HG03175 (cell line): ENCODE measurements around the gene CDK15.
"Not testable (repeated sequence)": the region's sequence is repeated elsewhere in the genome, so short reads cannot be mapped to it uniquely, and the experiment has no call there.

Source experiments
- ATAC-seq: cut with Tn5 transposase; IDR thresholded peaks from one replicate; pipeline ENCODE4 v1.9.1; 2021; ENCODE audit warnings: mild to moderate bottlenecking, moderate library complexity; ENCODE audit not compliant: unreplicated experiment

The CDK15 gene

DNA sequence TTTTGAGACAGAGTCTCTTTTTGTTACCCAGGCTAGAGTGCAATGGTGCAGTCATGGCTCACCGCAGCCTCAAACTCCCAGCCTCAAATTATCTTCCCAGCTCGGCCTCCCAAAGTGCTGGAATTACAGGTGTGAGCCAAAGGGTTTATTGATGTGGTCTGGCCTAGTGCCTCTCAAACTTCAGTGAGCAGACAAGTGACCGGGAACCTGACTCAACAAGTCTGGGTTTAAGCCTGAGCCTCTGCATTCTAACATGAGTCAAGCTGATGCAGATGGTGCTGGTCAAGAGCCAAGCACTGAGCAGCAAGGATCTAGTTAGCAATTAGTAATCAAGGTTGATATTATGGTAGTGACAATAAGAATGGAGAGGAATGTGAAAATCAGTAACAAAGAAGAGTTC lies 21.3 kb downstream of the CDK15 start:
- ATAC-seq, result no peak

GRCh38 chr2:201828220-201828619 lies 21.9 kb downstream of the CDK15 start:
- no peak for ATAC-seq

DNA sequence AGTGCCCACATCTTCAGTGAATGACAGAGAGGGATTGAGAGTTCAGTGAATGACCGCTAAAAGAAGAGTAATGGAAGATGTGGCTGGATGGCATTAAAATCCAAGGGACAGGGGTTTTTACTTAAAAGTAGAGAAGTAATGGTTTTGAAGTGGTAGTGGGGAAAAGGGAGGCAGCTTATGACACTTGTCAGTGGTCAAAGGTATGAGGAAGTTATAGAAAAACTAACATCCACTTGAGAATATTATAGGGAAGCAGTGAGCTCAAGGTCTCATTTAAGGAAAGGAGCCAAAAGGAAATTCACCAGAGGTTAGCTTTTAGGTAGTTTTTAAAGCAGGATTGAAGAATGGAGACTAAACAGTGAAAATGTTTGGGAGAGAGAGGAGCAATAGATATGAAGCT lies 24.3 kb downstream of the CDK15 start:
- ATAC-seq, result no peak

- ATAC-seq, result no peak
These were observed 25.1 kb downstream of the CDK15 start for GRCh38 chr2:201831469-201831868.

DNA sequence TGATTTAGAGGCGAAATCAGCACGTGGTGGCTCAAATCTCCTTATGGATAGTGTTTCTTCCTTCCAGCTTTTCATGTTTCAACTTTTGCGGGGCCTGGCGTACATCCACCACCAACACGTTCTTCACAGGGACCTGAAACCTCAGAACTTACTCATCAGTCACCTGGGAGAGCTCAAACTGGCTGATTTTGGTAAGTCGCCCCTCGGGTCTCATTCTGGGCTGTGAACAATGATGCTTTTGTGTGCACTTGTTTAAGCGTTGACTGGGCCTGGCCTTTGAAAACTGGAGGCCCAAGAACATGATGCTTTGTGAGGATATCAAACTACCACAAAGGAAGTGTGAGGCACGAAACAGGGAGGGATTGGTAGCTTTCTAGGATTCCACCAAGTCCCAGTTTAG lies 27.4 kb downstream of the CDK15 start:
- ATAC-seq, result no peak

DNA sequence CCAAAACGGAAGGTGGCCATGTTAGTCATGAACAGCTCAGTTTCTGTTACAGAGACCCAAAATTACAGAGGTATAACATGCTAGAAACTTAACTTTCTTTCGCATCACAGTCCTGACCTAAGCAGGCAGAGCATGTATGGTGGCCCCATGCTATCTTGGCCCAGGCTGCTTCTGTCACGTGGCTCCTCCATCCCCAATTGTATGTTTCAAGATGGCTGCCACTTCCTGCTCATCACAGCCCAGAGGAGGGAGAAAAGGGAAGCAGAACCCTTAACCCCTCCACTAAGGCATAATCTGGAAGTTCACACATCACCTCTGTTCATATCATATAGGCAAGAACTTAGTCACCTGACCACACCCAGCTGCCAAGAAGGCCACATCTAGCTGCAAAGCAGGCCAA lies 28.7 kb downstream of the CDK15 start:
- no peak for ATAC-seq

GRCh38 chr2:201837391-201837790 lies 31.1 kb downstream of the CDK15 start:
- no peak for ATAC-seq

- no peak for ATAC-seq
These were observed 31.6 kb downstream of the CDK15 start for GRCh38 chr2:201837824-201838431.

DNA sequence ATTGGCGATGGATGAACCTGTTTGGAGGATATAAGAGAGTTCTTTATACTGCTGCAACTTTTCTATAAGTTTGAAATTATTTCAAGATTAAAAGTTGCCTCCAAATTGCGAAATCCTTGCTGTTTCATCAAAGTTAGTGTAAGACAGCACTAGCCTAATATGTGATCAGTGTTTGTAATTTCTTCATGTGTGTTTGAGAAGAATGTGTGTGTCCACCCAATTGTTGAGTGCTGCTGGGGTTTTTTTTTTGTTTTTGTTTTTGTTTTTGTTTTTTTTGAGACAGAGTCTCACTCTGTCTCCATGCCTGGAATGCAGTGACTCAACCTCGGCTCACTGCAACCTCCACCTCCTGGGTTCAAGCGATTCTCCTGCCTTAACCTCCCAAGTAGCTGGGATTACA lies 33.4 kb downstream of the CDK15 start:
- no peak for ATAC-seq

GRCh38 chr2:201840726-201841125 lies 34.4 kb downstream of the CDK15 start:
- no peak for ATAC-seq

DNA sequence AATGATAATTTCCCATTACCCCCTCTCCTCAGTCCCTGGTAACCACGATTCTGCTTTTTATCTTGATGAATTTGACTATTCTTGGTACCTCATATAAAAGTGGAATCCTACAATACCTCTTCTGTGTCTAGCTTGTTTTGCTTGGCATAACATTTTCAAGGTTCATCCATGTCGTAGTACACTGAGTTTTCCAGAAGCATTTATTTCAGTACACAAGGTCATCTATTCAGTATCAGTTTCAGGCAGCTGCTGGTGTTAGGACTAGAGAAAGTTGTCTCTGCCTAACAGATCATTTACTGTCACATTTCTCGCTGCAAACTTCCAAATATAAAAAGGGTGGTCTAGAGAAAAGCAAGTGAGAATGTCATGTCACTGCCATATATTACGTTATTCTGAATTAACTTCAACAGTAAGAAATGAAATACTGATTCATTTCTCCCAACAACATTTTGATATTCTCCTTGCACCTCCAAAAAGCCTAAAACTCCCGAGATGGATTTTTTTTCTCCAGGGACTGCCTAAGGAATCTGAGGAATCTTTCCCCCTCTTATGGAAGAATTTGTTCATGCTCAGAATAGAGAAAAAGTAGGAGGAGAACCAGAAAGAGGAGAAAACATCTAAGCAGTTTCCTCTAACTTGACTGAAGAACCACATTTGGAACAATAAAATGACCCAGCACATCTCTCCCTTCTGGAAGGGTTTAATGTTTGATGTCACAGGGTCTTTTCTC lies 36.0 kb downstream of the CDK15 start:
- no peak for ATAC-seq

DNA sequence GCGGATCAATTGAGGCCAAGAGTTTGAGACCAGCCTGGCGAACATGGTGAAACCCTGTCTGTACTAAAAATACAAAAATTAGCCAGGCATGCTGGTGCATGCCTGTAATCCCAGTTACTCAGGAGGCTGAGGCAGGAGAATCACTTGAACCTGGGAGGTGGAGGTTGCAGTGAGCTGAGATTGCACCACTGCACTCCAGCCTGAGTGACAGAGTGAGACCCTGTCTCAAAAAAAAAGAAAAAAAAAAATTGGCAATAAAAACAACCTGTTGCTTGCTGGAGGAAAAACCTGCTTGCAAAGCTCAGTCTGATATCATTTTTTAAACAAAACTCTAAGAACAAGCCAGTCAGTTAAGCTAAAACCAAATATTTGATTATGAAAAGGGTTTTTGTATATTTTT lies 38.6 kb downstream of the CDK15 start:
- ATAC-seq, result not testable (repeated sequence)

- no peak for ATAC-seq
These were observed 41.1 kb downstream of the CDK15 start for GRCh38 chr2:201847481-201847880.

DNA sequence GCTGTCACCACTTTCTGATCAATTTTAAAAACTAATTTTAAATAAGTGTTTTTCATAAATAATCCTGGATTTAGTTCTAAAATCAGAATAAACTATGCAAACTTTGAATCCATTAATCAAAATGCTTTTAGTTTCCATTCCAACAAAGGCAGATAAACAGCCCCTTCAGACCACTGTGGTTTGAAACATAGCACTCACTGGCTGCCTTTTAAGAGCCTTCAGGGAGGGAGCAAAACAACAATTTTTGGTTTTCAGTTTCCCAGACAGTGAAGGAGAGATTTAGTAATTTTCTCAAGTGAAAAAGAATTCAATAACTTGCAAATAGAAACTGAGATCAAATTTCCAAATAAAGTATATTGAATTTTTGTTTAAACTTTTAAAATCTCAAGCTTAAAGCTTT lies 46.1 kb downstream of the CDK15 start:
- no peak for ATAC-seq

- ATAC-seq, result no peak
These were observed 46.6 kb downstream of the CDK15 start for GRCh38 chr2:201852878-201853415.

DNA sequence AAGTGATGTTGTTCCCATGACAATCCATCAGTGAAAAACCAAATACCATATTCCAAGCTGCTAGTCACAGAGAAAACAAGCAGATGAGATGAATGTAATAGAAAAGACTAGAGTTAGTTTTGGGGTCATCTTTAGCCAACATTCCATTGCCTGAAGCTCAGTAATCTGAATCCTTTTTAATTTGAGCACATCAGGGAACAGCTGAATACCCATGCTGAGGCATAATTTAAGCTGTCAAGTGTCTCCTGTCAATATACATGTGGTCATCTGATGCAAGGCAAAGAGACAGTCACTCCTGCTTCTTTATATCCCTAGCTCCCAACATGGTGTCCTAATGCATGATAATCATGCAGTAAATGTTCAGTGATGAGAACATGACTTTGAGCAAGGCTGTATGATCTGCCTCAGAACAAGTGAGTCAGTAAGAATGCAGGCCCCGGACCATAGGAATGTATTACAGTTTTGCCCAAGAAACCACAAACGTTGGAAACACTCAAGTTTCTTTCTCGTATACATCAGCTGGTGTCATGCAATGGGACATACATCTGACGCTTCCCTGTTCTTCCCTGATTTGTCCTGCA lies 48.0 kb downstream of the CDK15 start:
- ATAC-seq, result no peak

DNA sequence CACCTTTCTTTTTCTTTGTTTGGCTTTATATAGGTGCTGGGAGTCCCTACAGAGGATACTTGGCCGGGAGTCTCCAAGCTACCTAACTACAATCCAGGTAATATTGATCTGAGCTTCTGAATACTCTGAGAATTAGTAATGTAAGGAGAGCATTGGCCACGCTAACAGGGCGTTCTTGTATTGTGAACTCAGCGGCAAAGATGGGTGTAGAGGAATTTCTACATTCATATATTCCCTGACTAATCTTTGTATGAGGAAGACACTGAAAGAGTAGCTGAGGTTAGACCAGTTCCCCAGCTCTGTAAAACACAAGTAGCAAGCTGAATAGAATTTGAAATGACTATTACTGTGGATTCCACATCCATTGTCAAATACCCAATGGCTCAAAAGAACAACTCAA lies 48.5 kb downstream of the CDK15 start:
- ATAC-seq, result no peak

GRCh38 chr2:201855356-201855755 lies 49.0 kb downstream of the CDK15 start:
- no peak for ATAC-seq

- no peak for ATAC-seq
These were observed 51.0 kb downstream of the CDK15 start for GRCh38 chr2:201857326-201857725.

DNA sequence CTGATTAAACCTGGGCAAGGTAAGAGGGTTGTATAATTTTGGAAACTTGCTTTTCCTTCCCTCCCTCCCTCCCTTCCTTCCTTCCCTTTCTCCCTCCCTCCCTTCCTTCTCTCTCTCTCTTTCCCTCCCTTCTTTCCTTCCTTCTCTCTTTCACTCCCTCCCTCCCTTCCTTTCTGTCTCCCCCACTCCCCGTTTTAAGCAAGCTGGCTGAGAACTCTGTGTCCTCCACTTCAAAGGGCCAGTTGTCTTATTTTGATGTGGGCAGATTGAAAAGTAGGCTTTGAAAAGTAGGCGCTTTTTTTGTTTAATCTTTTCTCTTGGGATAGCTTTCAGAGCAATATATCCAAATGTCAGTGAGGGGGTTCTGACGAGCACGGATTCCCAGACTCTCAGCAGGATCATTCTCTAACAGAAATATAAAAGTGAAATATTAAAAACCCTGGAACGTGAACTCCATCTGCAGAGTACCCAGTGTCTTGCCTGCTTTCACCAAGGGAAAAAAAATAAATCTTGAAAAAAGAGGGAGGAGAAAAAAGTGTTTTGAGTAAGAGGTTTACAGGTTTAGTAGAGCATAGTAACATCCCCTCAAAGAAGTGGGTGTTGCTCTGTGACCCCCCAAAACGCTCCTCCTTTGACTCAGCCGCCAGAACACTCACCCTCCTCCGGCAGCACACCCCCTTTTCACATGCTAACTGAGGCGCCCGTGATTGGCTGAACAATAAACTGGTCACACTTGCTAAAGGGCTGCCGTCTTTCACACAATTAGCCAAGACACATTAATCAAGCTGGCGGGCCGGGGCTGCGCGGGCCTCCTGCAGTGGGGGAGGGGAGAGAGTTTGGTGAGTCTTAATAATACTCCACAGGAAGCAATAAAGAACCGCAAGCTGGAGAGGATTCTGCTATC lies 52.2 kb downstream of the CDK15 start:
- ATAC-seq, result no peak

DNA sequence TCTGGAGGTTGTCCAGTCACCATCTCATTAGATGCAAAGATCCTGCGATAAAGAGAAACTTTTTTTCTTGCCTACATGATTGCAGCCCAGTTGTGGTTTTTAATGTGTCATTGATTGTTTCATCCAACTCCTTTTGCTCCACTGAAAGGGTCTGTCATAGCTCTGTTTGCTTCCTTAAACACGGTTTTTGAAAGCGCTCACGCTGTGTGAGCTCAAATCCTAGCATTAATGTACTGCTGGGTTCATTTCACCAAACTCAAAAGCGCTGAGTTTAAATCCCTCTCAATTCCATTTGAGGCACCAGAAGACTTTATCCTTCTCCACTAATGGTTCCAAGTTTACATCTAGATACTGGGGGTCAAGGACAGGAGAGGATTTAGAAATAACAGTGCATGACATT lies 53.6 kb downstream of the CDK15 start:
- ATAC-seq, result no peak
